IMR-90 (cell line): ENCODE data around the gene CCDC141. TPM values are rescaled to one million over a fixed set of nuclear protein-coding genes. Genes with fewer than 3 reads are reported as not detected.

Experiments
- ATAC-seq: fragments of 200-7000 bp; cut with Tn5 transposase; 2 replicates; pipeline ENCODE4 v1.9.1; 2020; ENCODE audit warnings: low read depth, mild to moderate bottlenecking, moderate library complexity
- BruUV-seq: library from RNA; stranded (reverse); fragments of 400-500 nt; replicated peaks from 2 replicates; lab custom pipeline; 2021; lab: Mats Ljungman, UMichigan
- CTCF ChIA-PET: fragments of 300-600 bp; formaldehyde crosslinking; extraction: SDS; loops from one replicate; lab custom pipeline; 2021; ENCODE audit warnings: antibody characterized with exemption; lab: Yijun Ruan, JAX
- POLR2A ChIA-PET: fragments of 300-600 bp; sonication (Branson Sonifier 250); formaldehyde crosslinking; loops from one replicate; lab custom pipeline; 2022; ENCODE audit warnings: antibody characterized with exemption; ENCODE audit not compliant: unreplicated experiment; lab: Charles Lee
- DNase-seq: peaks from one replicate; pipeline ENCODE4 v3.0.0; 2013
- H2AFZ ChIP-seq: replicated peaks from 2 replicates; pipeline ENCODE3; 2013; ENCODE audit warnings: low read length, mild to moderate bottlenecking; ENCODE audit not compliant: poor library complexity
- H2AK5ac ChIP-seq: 2 replicates; pipeline ENCODE4 v1.6.1; 2013; ENCODE audit warnings: low read depth, low read length, inconsistent platforms
- H2AK9ac ChIP-seq: replicated peaks from 2 replicates; pipeline ENCODE3; 2013; ENCODE audit warnings: mild to moderate bottlenecking, low read depth, low read length, moderate library complexity; ENCODE audit not compliant: poor library complexity
- H2BK120ac ChIP-seq: 2 replicates; pipeline ENCODE4 v1.6.1; 2013; ENCODE audit warnings: low read depth, low read length, inconsistent platforms
- H2BK15ac ChIP-seq: 3 replicates; pipeline ENCODE4 v1.6.1; 2013; ENCODE audit warnings: low read depth, low read length, inconsistent platforms
- H2BK20ac ChIP-seq: 2 replicates; pipeline ENCODE4 v1.6.1; 2013; ENCODE audit warnings: low read depth, mild to moderate bottlenecking, inconsistent platforms, low read length, moderate library complexity
- H2BK5ac ChIP-seq: 2 replicates; pipeline ENCODE4 v1.6.1; 2013; ENCODE audit warnings: mild to moderate bottlenecking, low read depth, low read length, inconsistent platforms; ENCODE audit not compliant: poor library complexity, severe bottlenecking
- H3K14ac ChIP-seq: replicated peaks from 2 replicates; pipeline ENCODE4 v1.6.1; 2013; ENCODE audit warnings: low read depth, low read length, inconsistent platforms
- H3K18ac ChIP-seq: 2 replicates; pipeline ENCODE4 v1.6.1; 2013; ENCODE audit warnings: low read depth, low read length, control low read depth
- H3K23ac ChIP-seq: 2 replicates; pipeline ENCODE4 v1.6.1; 2013; ENCODE audit warnings: low read depth, low read length, inconsistent platforms
- H3K27ac ChIP-seq: 2 replicates; pipeline ENCODE4 v1.5.1; 2013; ENCODE audit warnings: mild to moderate bottlenecking, control low read depth, low read length; ENCODE audit not compliant: insufficient read depth
- H3K27me3 ChIP-seq: 2 replicates; pipeline ENCODE4 v1.6.1; 2013; ENCODE audit warnings: low read length; ENCODE audit not compliant: control insufficient read depth, insufficient read depth
- H3K36me3 ChIP-seq: 2 replicates; pipeline ENCODE4 v1.6.1; 2013; ENCODE audit warnings: low read length, mixed read lengths; ENCODE audit not compliant: control insufficient read depth, insufficient read depth
- H3K4ac ChIP-seq: 2 replicates; pipeline ENCODE4 v1.6.1; 2013; ENCODE audit warnings: low read depth, low read length, inconsistent platforms
- H3K4me1 ChIP-seq: 2 replicates; pipeline ENCODE4 v1.6.1; 2013; ENCODE audit warnings: low read length, mixed read lengths; ENCODE audit not compliant: control insufficient read depth, insufficient read depth
- H3K4me2 ChIP-seq: 2 replicates; pipeline ENCODE4 v1.6.1; 2013; ENCODE audit warnings: low read depth, mild to moderate bottlenecking, control low read depth, low read length, moderate library complexity
- H3K4me3 ChIP-seq: 2 replicates; pipeline ENCODE4 v1.5.1; 2013; ENCODE audit warnings: low read depth, mild to moderate bottlenecking, control low read depth, low read length, moderate library complexity; ENCODE audit not compliant: insufficient read depth
- H3K56ac ChIP-seq: 2 replicates; pipeline ENCODE4 v1.6.1; 2013; ENCODE audit warnings: low read length, inconsistent platforms; ENCODE audit not compliant: insufficient read depth; ENCODE audit errors: extremely low read depth
- H3K79me1 ChIP-seq, 2 experiments: 2 replicates each; pipeline ENCODE4 v1.6.1; 2013; ENCODE audit warnings: low read length in 2 of 2, inconsistent platforms in 1 of 2, low read depth in 1 of 2
- H3K9ac ChIP-seq: 2 replicates; pipeline ENCODE4 v1.6.1; 2013; ENCODE audit warnings: low read depth, low read length, control low read depth
- H3K9me1 ChIP-seq: 2 replicates; pipeline ENCODE4 v1.6.1; 2013; ENCODE audit warnings: low read length, inconsistent platforms; ENCODE audit not compliant: insufficient read depth
- H3K9me3 ChIP-seq: 2 replicates; pipeline ENCODE4 v1.6.1; 2013; ENCODE audit warnings: low read length; ENCODE audit not compliant: control insufficient read depth, insufficient read depth
- H4K20me1 ChIP-seq: 2 replicates; pipeline ENCODE4 v1.6.1; 2013; ENCODE audit warnings: low read length, inconsistent platforms; ENCODE audit not compliant: insufficient read depth
- H4K5ac ChIP-seq: 2 replicates; pipeline ENCODE4 v1.6.1; 2013; ENCODE audit warnings: mild to moderate bottlenecking, low read depth, low read length, control low read depth
- H4K8ac ChIP-seq, 2 experiments: 2 replicates each; pipeline ENCODE4 v1.6.1; 2013; ENCODE audit warnings: low read depth in 2 of 2, low read length in 2 of 2, control low read depth in 1 of 2, inconsistent platforms in 1 of 2
- H4K91ac ChIP-seq: 2 replicates; pipeline ENCODE4 v1.6.1; 2013; ENCODE audit warnings: low read depth, low read length, inconsistent platforms; ENCODE audit not compliant: insufficient read depth
- CEBPB ChIP-seq: IDR thresholded peaks from 2 replicates; pipeline ENCODE4 v1.6.1; 2012; ENCODE audit warnings: low read depth, low read length, improper control_type of control experiment
- CHD1 ChIP-seq: IDR thresholded peaks from 2 replicates; pipeline ENCODE4 v1.6.1; 2012; ENCODE audit warnings: low read depth, low read length, improper control_type of control experiment
- CTCF ChIP-seq: conservative IDR thresholded peaks from 2 replicates; pipeline ENCODE4 v1.5.1; 2012; ENCODE audit warnings: mild to moderate bottlenecking, low read depth, low read length, improper control_type of control experiment
- ELK1 ChIP-seq: fragments of 150-350 bp; IDR thresholded peaks from 2 replicates; pipeline ENCODE4 v1.6.1; 2016; ENCODE audit warnings: low read depth, mild to moderate bottlenecking, low read length, moderate library complexity, borderline replicate concordance
- FOS ChIP-seq: fragments of 150-350 bp; IDR thresholded peaks from 2 replicates; pipeline ENCODE4 v1.6.1; 2016; ENCODE audit warnings: low read depth, low read length
- MXI1 ChIP-seq: IDR thresholded peaks from 2 replicates; pipeline ENCODE4 v1.6.1; 2012; ENCODE audit warnings: low read depth, mild to moderate bottlenecking, low read length, moderate library complexity, borderline replicate concordance
- NFE2L2 ChIP-seq: fragments of 150-350 bp; IDR thresholded peaks from 2 replicates; pipeline ENCODE4 v1.6.1; 2016; ENCODE audit warnings: low read depth, mild to moderate bottlenecking, low read length
- POLR2A ChIP-seq: IDR thresholded peaks from 2 replicates; pipeline ENCODE4 v1.6.1; 2012; ENCODE audit warnings: mild to moderate bottlenecking, low read depth, low read length
- RAD21 ChIP-seq: IDR thresholded peaks from 2 replicates; pipeline ENCODE4 v1.6.1; 2012; ENCODE audit warnings: low read length, improper control_type of control experiment
- RFX5 ChIP-seq: IDR thresholded peaks from 2 replicates; pipeline ENCODE4 v1.8.0; 2012; ENCODE audit warnings: low read depth, mild to moderate bottlenecking, low read length, moderate library complexity
- SMC3 ChIP-seq: fragments of 150-350 bp; IDR thresholded peaks from 2 replicates; pipeline ENCODE4 v1.6.1; 2016; ENCODE audit warnings: low read depth, mild to moderate bottlenecking, antibody characterized with exemption, low read length, moderate library complexity
- USF2 ChIP-seq: fragments of 150-350 bp; IDR thresholded peaks from 2 replicates; pipeline ENCODE4 v1.6.1; 2017; ENCODE audit warnings: mild to moderate bottlenecking, antibody characterized with exemption, low read length, low read depth
- WGBS, 2 experiments: methylation state at CpG; one replicate each; pipeline versions ENCODE4 v1.1.5 to v1.1.7; 2013; ENCODE audit warnings: missing lambda C conversion rate in 2 of 2; ENCODE audit not compliant: insufficient read length in 1 of 2; ENCODE audit errors: extremely low coverage in 2 of 2; 5-methylcytosine and 5-hydroxymethylcytosine counted together
- dilution Hi-C: fragments of 300-500 bp; cut with HindIII; formaldehyde crosslinking; loops from one replicate; pipeline ENCODE4 v1.14.3; 2018; ENCODE audit warnings: low sequenced_read_pairs; ENCODE audit not compliant: unreplicated experiment
- in situ Hi-C: fragments of 300-500 bp; cut with MboI; formaldehyde crosslinking; loops from 3 replicates; pipeline ENCODE4 v1.14.3; 2019; ENCODE audit warnings: low sequenced_read_pairs, inconsistent platforms, mixed read lengths
- intact Hi-C: fragments of 100-400 bp; cut with micrococcal nuclease; formaldehyde crosslinking; loops from 2 replicates; pipeline ENCODE4 v1.10.0; 2022
- polyA plus RNA-seq, 3 experiments: library from polyadenylated mRNA; depleted of rRNA; stranded (reverse); fragments of >200 nt; gene quantifications; 2 replicates each; pipeline ENCODE4 v1.2.3, GENCODE V29; 2012; ENCODE audit warnings: low replicate concordance in 1 of 3
- total RNA-seq: library from RNA; depleted of rRNA; stranded (reverse); fragments of >200 nt; gene quantifications from 2 replicates; pipeline ENCODE4 v1.2.3, GENCODE V29; 2012

Gene CCDC141
- total and polyA plus RNA-seq, 2 of the 4 experiments (the other 2 are of a cell fraction): not detected

- H3K4ac ChIP-seq: no peak overlapping the region
- H3K36me3 ChIP-seq: no peaks in the 10 kb centered on the region
- ATAC-seq (no peak), DNase-seq (no peak)
- no peak overlapping the region for H3K23ac ChIP-seq
- H2BK120ac ChIP-seq: no peak overlapping the region
- no TSS peak for BruUV-seq
- no peak overlapping the region for H3K14ac ChIP-seq
- H3K79me1 ChIP-seq: no peaks in the 10 kb centered on the region
- no peak overlapping the region for H3K27ac ChIP-seq
- no peaks in the 10 kb centered on the region for H3K9me1 ChIP-seq
- TF ChIP-seq MXI1: no peak
- TF ChIP-seq RFX5: no peak
- TF ChIP-seq NFE2L2: no peak
- no peak for TF ChIP-seq USF2
- TF ChIP-seq SMC3: no peak
- TF ChIP-seq ELK1: no peak
- TF ChIP-seq RAD21: no peak
- no peak for TF ChIP-seq CTCF
- TF ChIP-seq POLR2A: no peak
- TF ChIP-seq CHD1: no peak
- no peak for TF ChIP-seq CEBPB
- TF ChIP-seq FOS: no peak
- H4K20me1 ChIP-seq: no peaks in the 10 kb centered on the region
- H2BK5ac ChIP-seq: no peak overlapping the region
- no peak overlapping the region for H2AK9ac ChIP-seq
- H3K4me3 ChIP-seq: no peak overlapping the region
- dilution Hi-C loops (no loop called here), intact Hi-C loops (no loop called here), in situ Hi-C loops (no loop called here)
- no peak overlapping the region for H4K5ac ChIP-seq
- H3K4me1 ChIP-seq: no peaks in the 10 kb centered on the region
- H3K56ac ChIP-seq: no peak overlapping the region
- H3K18ac ChIP-seq: no peak overlapping the region
- no peak overlapping the region for H4K8ac ChIP-seq
- ChIA-PET POLR2A (no interaction called here), CTCF (interaction anchor here (0.7 kb wide), 1 partner anchor 10 kb away, joined by 3 read pairs; no protein-coding TSS in a partner anchor)
- H3K9me3 ChIP-seq: no peaks in the 10 kb centered on the region
- H3K9ac ChIP-seq: no peak overlapping the region
- no CpG with 5 or more reads among the region's 1 CpG for WGBS, 2 experiments
- H3K27me3 ChIP-seq: no peaks in the 10 kb centered on the region
- no peak overlapping the region for H2AFZ ChIP-seq
- H4K91ac ChIP-seq: no peak overlapping the region
- no peak overlapping the region for H3K4me2 ChIP-seq
- no peak overlapping the region for H2BK15ac ChIP-seq
- H2AK5ac ChIP-seq: no peak overlapping the region
- no peak overlapping the region for H2BK20ac ChIP-seq
Measured at GRCh38 chr2:178827111-178827510, 222.8 kb downstream of the CCDC141 start.
